ENCODE measurements around the gene GLYATL2. TPM values are rescaled to one million over a fixed set of nuclear protein-coding genes. Genes with fewer than 3 reads are reported as not detected.

The GLYATL2 gene
- 0.82 TPM for total RNA-seq

GRCh38 chr11:58844361-58845005 is at the start of gene GLYATL2:
Gene GLYATL2 (minus strand): TSS chr11:58844704. CDS start chr11:58839612, 5,092 bp downstream.

Other genes starting within 250 kb of the GLYATL2 start
- 0.99 TPM for gene CNTF, start 222.0 kb downstream of the GLYATL2 start, total RNA-seq
- gene GLYAT, start 112.8 kb downstream of the GLYATL2 start, total RNA-seq = 69.0 TPM
- gene GLYATL1, start 94.8 kb upstream of the GLYATL2 start, total RNA-seq = 115 TPM
- not detected for gene GLYATL1B, start 241.6 kb upstream of the GLYATL2 start, total RNA-seq